ENCODE data around the gene CDH15. TPM values are rescaled to one million over a fixed set of nuclear protein-coding genes. Genes with fewer than 3 reads are reported as not detected.

Gene CDH15
- total and polyA plus RNA-seq, 2 experiments from 2014 or later, result 0.06 TPM; not detected in 1

DNA sequence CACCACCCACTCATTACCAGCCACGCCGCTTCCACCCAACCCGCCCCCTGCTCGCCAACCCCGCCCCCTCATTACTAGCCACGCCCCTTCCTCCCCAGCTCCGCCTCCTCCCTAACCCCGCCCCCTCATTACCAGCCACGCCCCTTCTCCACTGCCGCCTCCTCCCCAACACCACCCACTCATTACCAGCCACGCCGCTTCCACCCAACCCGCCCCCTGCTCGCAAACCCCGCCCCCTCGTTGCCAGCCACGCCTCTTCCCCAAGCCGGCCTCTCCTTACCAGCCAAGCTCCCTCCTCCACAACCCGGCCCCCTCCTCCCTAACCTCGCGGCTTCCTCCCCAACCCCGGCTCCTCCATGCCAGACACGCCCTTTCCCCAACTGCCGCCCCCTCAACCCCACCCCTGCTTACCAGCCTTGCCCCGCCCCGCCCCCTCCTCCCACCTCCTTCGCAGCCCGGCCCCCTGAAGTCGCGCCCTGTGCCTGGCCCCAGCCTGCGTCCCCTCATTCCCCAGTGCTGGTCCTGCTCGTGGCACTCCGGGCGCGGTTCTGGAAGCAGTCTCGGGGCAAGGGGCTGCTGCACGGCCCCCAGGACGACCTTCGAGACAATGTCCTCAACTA, 21.5 kb downstream of the CDH15 start:
- H3K4me3 ChIP-seq, result no peak overlapping the region
- H3K27me3 ChIP-seq (replicated peaks; ENCODE audit: insufficient read depth), result no peaks in the 10 kb centered on the region
- DNase-seq, result peak; percentile 72
- H3K4me1 ChIP-seq (ENCODE audit: insufficient read depth), result no peaks in the 10 kb centered on the region
- no peaks in the 10 kb centered on the region for H4K20me1 ChIP-seq (ENCODE audit: insufficient read depth)
- no peaks in the 10 kb centered on the region for H3K9me3 ChIP-seq (ENCODE audit: low read depth)
- H3K9me2 ChIP-seq (ENCODE audit: insufficient read depth), result no peaks in the 10 kb centered on the region
- H2AFZ ChIP-seq, result no peak overlapping the region
- no peaks in the 10 kb centered on the region for H3K36me3 ChIP-seq (ENCODE audit: low read depth)
- H3K27ac ChIP-seq, result no peak overlapping the region
- no peaks in the 10 kb centered on the region for H3K79me2 ChIP-seq (ENCODE audit: insufficient read depth)
- WGBS, 2 experiments (ENCODE audit: low coverage in 1 of 2, low lambda C conversion rate in 2 of 2, missing lambda C conversion rate in 2 of 2), result 4 to 13% methylated on average over 11 to 39 of the region's 39 CpGs
- TF ChIP-seq EZH2phosphoT487 (IDR thresholded peaks at IDR 0.05; ENCODE audit: insufficient read depth, low read depth) (no peak), EZH2 (IDR thresholded peaks at IDR 0.05; ENCODE audit: insufficient read depth, poor library complexity, severe bottlenecking) (no peak)
- no peak overlapping the region for H3K4me2 ChIP-seq (ENCODE audit: unreplicated experiment)
- in situ Hi-C loops (cut with MboI), result no loop called here
- H3K9ac ChIP-seq, result no peak overlapping the region
- H3F3A ChIP-seq (ENCODE audit: insufficient read depth), result no peaks in the 10 kb centered on the region

DNA sequence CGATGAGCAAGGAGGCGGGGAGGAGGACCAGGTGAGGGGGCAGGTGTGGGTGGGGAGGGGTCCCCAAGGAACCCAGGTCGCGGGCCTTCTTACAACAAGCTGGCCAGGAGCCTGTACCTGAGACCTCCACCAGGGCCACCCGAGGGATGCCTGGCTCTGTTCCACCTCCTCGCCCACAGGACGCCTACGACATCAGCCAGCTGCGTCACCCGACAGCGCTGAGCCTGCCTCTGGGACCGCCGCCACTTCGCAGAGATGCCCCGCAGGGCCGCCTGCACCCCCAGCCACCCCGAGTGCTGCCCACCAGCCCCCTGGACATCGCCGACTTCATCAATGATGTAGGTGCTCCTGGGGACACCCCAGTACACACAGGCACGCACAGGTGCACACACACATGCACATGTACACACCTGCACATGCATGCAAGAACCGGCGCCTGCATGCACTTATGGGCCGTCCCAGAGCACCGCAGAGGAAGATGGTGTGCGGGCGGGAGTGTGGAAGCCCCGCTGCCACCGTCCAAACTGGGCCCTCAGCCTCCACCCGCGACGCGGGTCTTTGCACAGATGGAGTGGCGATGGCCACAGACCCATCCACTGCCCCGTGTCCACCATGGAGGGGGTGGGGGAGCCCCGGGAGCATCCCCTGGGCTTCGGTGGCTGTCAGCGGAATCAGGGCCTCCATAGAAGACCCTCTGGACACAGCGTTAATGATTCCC, 22.2 kb downstream of the CDH15 start:
- no peak overlapping the region for H3K9ac ChIP-seq
- H3K9me3 ChIP-seq (ENCODE audit: low read depth), result no peaks in the 10 kb centered on the region
- no peak overlapping the region for H3K4me3 ChIP-seq
- TF ChIP-seq EZH2phosphoT487 (IDR thresholded peaks at IDR 0.05; ENCODE audit: insufficient read depth, low read depth) (no peak), EZH2 (IDR thresholded peaks at IDR 0.05; ENCODE audit: insufficient read depth, poor library complexity, severe bottlenecking) (no peak)
- no peak overlapping the region for H3K27ac ChIP-seq
- no peak overlapping the region for H2AFZ ChIP-seq
- no peaks in the 10 kb centered on the region for H3F3A ChIP-seq (ENCODE audit: insufficient read depth)
- no peak overlapping the region for H3K4me2 ChIP-seq (ENCODE audit: unreplicated experiment)
- H3K4me1 ChIP-seq (ENCODE audit: insufficient read depth), result no peaks in the 10 kb centered on the region
- no peaks in the 10 kb centered on the region for H3K27me3 ChIP-seq (replicated peaks; ENCODE audit: insufficient read depth)
- no peaks in the 10 kb centered on the region for H3K79me2 ChIP-seq (ENCODE audit: insufficient read depth)
- no peak for DNase-seq
- no peaks in the 10 kb centered on the region for H3K9me2 ChIP-seq (ENCODE audit: insufficient read depth)
- 76 to 82% methylated on average over 24 to 38 of the region's 38 CpGs for WGBS, 2 experiments (ENCODE audit: low coverage in 1 of 2, low lambda C conversion rate in 2 of 2, missing lambda C conversion rate in 2 of 2)
- no peaks in the 10 kb centered on the region for H4K20me1 ChIP-seq (ENCODE audit: insufficient read depth)
- no peaks in the 10 kb centered on the region for H3K36me3 ChIP-seq (ENCODE audit: low read depth)
- in situ Hi-C loops (cut with MboI), result no loop called here

DNA sequence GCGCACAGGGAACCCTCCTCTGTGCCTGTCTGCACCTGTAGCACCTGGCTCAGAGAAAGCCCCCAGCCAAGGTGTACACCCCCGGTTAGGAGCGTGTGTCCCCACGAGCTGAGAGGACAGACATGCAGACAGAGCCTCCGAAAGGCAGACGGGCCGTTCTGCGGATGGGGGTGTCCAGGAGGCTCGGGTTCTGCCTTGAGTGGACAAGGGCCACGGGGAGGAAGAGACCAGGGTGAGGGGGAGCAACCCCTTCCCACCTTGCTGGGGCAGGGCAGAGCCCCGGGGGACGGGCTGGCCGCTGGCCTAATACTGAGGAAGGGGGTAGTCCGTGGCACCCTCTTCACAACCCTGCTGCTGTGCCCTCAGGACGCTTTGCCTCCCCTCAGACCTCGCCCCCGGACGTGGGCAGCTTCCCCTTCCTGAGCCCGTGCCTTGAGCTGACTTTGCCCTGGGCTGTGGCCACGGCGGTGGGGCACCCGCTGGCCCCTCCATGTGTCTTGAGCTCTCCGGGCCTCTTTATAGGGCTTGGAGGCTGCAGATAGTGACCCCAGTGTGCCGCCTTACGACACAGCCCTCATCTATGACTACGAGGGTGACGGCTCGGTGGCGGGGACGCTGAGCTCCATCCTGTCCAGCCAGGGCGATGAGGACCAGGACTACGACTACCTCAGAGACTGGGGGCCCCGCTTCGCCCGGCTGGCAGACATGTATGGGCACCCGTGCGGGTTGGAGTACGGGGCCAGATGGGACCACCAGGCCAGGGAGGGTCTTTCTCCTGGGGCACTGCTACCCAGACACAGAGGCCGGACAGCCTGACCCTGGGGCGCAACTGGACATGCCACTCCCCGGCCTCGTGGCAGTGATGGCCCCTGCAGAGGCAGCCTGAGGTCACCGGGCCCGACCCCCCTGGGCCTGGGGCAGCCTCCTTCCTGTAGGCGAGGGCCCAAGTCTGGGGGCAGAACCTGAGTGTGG, 23.1 kb downstream of the CDH15 start:
- Histone ChIP-seq H4K20me1 (ENCODE audit: insufficient read depth) (no peaks in the 10 kb centered on the region), H3K4me1 (ENCODE audit: insufficient read depth) (no peaks in the 10 kb centered on the region), H3K9me3 (ENCODE audit: low read depth) (no peaks in the 10 kb centered on the region), H3K79me2 (ENCODE audit: insufficient read depth) (no peaks in the 10 kb centered on the region), H3F3A (ENCODE audit: insufficient read depth) (no peaks in the 10 kb centered on the region), H3K4me3 (no peak overlapping the region), H3K27me3 (replicated peaks; ENCODE audit: insufficient read depth) (no peaks in the 10 kb centered on the region; the same call in 1 of the 2 replicates), H3K27ac (no peak overlapping the region), H2AFZ (no peak overlapping the region), H3K9me2 (ENCODE audit: insufficient read depth) (no peaks in the 10 kb centered on the region), H3K9ac (no peak overlapping the region), H3K36me3 (ENCODE audit: low read depth) (no peaks in the 10 kb centered on the region), H3K4me2 (ENCODE audit: unreplicated experiment) (no peak overlapping the region)
- TF ChIP-seq EZH2phosphoT487 (IDR thresholded peaks at IDR 0.05; ENCODE audit: insufficient read depth, low read depth) (no peak), EZH2 (IDR thresholded peaks at IDR 0.05; ENCODE audit: insufficient read depth, poor library complexity, severe bottlenecking) (no peak)
- DNase-seq, result no peak
- in situ Hi-C loops (cut with MboI), result no loop called here
- 86 to 89% methylated on average over 36 to 45 of the region's 45 CpGs for WGBS, 2 experiments (ENCODE audit: low coverage in 1 of 2, low lambda C conversion rate in 2 of 2, missing lambda C conversion rate in 2 of 2)

DNA sequence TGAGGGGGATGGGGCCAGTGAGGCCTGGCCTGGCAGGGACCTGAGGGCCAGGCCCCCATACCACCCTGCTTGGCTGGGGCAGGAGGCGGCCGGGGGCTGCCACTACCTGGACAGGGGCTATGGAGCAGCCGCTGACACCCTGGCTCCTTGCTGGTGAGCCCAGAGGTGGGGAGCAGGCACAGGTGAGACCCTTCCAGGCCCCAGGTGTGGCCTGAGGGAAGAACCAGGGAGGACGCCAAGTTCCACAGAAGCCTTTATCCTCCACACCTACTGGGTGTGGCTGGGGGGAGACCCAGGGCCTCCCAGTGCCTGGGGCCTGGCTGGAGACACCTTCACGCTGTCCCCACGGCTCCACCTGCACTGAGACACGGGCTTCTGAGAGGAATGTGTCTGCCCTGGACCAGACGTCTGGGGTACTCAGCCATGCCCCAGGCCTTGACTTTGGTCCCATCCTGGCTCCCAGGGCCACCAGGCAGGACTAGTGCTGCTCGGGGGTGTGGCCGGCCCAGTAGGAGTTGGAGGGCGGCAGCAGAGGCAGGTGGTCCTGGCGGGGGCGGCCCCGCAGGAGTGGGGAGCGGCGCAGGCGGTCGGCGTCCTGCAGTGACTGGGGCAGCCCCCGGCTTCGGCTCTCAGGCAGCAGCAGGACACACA, 24.1 kb downstream of the CDH15 start:
- H3K4me3 ChIP-seq, result no peak overlapping the region
- WGBS, 2 experiments (ENCODE audit: low coverage in 1 of 2, low lambda C conversion rate in 2 of 2, missing lambda C conversion rate in 2 of 2), result 85 to 87% methylated on average over 21 of the region's 21 CpGs
- H3K79me2 ChIP-seq (ENCODE audit: insufficient read depth), result no peaks in the 10 kb centered on the region
- DNase-seq, result no peak
- no peak for TF ChIP-seq EZH2 (IDR thresholded peaks at IDR 0.05; ENCODE audit: insufficient read depth, poor library complexity, severe bottlenecking)
- TF ChIP-seq EZH2phosphoT487 (IDR thresholded peaks at IDR 0.05; ENCODE audit: insufficient read depth, low read depth), result no peak
- H3K9ac ChIP-seq, result no peak overlapping the region
- in situ Hi-C loops (cut with MboI), result no loop called here
- H4K20me1 ChIP-seq (ENCODE audit: insufficient read depth), result no peaks in the 10 kb centered on the region
- peaks cover 8% of the 10 kb centered on the region for H3K27me3 ChIP-seq (replicated peaks; ENCODE audit: insufficient read depth)
- no peaks in the 10 kb centered on the region for H3K9me2 ChIP-seq (ENCODE audit: insufficient read depth)
- no peak overlapping the region for H3K4me2 ChIP-seq (ENCODE audit: unreplicated experiment)
- H3K36me3 ChIP-seq (ENCODE audit: low read depth), result no peaks in the 10 kb centered on the region
- H3K4me1 ChIP-seq (ENCODE audit: insufficient read depth), result no peaks in the 10 kb centered on the region
- no peak overlapping the region for H3K27ac ChIP-seq
- H3K9me3 ChIP-seq (ENCODE audit: low read depth), result no peaks in the 10 kb centered on the region
- H3F3A ChIP-seq (ENCODE audit: insufficient read depth), result no peaks in the 10 kb centered on the region
- H2AFZ ChIP-seq, result no peak overlapping the region
